NK-92 (cell line): ENCODE data around the gene FNBP1.
"Not testable (repeated sequence)": the region's sequence is repeated elsewhere in the genome, so short reads cannot be mapped to it uniquely, and the experiment has no call there.

ENCODE experiments used
- DNase-seq: peaks from one replicate; lab custom pipeline; 2025; ENCODE audit not compliant: unreplicated experiment; lab: John Stamatoyannopoulos, UW

Gene FNBP1

DNA sequence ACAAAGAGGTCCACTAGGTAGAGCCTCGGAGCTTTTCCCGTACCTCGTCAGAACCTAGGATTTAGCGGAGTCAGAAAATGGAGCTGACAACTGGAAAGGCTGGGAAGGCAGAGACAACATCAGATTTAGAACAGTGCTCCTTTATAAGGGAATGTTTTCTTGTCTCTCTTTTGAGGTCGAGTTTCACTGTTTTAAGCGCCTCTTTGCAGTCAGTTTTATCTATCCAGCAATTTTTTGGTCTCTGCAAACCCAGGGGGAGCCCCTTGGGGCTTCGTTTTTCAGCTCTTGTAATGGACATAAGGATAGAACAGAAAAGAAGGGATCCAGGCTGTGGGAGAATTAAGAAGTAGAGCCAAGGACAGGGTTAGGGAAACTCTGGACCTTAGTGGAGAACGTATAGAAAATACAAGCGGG, 80.5 kb downstream of the FNBP1 start:
- DNase-seq, result no peak

- DNase-seq, result no peak
Observed at GRCh38 chr9:129958796-129959195, 84.2 kb downstream of the FNBP1 start.

DNA sequence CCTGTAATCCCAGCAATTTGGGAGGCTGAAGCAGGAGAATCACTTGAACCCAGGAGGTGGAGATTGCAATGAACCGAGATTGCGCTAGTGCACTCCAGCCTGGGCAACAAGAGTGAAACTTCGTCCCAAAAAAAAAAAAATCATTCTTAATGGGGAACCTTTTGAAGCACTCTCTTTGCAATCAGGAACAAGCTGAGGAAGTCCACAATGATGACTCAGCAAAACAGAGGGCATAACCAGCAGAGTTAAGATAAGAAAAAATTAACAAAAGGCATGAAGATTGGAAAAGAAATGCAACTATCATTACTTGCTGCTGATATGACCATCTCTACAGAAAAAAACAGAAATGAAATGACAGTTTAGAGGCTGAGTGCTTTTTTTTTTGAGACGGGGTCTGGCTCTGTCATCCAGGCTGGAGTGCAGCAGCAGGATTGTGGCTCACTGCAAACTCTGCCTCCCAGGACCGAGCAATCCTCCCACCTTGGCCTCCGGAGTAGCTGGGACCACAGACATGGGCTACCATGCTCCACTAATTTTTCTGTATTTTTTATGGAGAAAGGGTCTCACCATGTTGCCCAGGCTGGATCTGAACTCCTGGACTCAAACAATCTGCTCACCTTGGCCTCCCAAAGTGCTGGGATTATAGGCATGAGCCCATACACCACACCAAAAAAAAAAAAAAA, 88.0 kb downstream of the FNBP1 start:
- DNase-seq, result no peak

DNA sequence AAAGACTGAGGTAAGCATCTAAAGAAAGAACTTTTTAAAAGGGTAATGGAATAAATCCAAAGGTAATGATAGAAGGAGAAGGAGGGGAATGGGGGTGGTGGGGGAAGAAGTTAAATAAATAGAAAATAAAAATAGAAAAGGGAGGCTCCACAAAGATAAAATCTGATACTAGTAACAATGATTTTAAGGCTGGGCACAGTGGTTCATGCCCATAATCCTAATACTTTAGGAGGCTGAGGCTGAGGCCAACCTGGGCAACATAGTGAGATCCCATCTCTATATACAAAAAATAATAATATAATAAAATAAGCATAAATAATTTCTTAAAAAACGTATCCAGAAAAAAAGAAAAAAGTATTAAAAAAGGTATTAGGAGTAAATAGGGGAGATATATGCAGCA, 89.3 kb downstream of the FNBP1 start:
- DNase-seq, result no peak

- no peak for DNase-seq
Observed at GRCh38 chr9:129952337-129952736, 90.7 kb downstream of the FNBP1 start.

- no peak for DNase-seq
Observed at GRCh38 chr9:129949821-129950220, 93.2 kb downstream of the FNBP1 start.

GRCh38 chr9:129948626-129949025, 94.4 kb downstream of the FNBP1 start:
- not testable (repeated sequence) for DNase-seq

- no peak for DNase-seq
Observed at GRCh38 chr9:129946246-129946995, 96.6 kb downstream of the FNBP1 start.

GRCh38 chr9:129945314-129945713, 97.7 kb downstream of the FNBP1 start:
- DNase-seq, result no peak

GRCh38 chr9:129944506-129945116, 98.4 kb downstream of the FNBP1 start:
- no peak for DNase-seq

GRCh38 chr9:129939431-129939830, 103.6 kb downstream of the FNBP1 start:
- DNase-seq, result no peak

DNA sequence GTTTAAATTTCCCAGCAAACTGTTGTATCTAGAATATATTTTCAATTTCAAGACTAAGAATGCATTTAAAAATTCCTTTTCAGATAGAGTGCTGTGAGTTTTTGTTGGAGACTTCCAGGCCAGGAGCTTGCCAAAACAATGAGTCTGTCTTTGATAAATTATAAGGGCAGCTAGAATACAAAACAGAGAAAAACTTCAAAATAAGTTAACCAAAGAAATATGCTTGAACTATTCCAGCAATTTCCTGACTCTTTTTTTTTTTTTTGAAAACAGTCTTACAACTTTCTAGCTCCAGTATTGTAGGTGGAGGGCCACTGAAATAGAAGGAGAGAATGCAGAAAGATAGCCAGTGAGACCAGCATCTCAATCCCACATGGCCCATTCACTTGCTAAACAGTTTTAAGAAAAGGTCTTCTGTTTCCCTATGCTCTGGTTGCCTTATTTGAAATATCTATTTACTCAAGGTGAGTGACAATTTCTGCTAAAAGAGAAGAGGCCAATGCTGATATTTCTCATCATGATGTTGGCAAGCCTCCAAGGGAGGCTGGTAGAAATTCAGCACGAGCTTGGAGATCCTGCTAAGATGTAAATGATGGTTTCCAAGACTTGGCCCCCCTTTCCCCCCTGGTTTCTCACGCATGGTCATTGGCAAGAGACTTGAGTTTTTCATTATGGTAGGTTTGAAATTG, 104.6 kb downstream of the FNBP1 start:
- no peak for DNase-seq

DNA sequence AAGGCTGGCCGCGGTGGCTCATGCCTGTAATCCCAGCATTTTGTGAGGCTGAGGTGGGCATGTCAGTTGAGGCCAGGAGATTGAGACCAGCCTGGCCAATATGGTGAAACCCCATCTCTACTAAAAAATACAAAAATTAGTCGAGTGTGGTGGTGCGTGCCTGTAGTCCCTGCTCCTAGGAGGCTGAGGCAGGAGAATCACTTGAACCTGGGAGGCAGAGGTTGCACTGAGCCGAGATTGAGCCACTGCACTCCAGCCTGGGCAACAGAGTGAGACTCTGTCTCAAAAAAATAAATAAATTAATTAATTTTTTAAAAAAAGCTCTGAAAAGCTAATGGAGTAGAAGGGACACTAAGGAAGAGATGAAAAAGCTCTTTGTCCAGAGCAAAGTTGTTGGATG, 105.1 kb downstream of the FNBP1 start:
- DNase-seq, result not testable (repeated sequence)

GRCh38 chr9:129936222-129936621, 106.8 kb downstream of the FNBP1 start:
- no peak for DNase-seq

DNA sequence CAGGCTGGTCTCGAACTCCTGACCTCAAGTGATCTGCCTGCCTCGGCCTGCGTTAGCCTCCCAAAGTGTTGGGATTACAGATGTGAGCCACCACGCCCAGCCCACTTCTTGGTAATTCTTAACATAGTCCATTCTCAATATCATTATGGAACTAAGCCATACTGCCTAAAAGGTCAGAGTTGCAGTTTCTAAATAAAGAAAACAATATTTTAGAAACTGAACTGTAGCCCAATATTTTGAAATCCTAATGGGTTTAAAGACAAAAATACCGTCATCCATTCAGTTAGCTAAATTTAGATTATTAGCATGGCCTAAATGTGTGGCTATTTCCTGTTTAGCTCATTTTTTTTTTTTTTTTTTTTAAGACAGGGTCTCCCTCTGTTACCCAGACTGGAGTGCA, 108.2 kb downstream of the FNBP1 start:
- no peak for DNase-seq

DNA sequence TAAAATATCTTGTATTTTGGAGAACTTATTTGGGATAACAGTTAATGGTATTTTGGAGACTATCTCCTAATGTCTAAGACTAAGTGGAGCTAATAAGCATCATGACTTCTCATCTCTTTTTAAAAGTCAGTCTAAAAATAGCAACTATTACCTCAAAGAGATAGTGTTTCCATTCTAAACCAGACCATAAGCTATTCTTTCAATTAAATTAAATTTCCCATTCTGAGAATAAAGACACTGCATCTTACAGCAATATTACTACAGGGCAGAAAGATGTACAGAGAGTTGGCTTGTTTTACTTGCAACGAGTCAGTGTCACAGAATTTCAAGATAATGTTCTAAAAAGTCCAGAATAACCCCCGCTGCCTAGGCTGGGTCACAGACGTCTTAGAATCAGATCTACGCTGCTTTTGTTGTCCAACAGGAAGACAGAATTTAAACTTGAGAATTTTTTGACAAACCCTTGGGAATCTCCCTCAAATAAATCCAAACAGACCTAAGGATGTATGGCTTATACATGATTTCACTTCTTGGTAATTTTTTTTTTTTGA, 108.9 kb downstream of the FNBP1 start:
- no peak for DNase-seq

- no peak for DNase-seq
Observed at GRCh38 chr9:129933185-129934040, 109.6 kb downstream of the FNBP1 start.

GRCh38 chr9:129932303-129933151, 110.5 kb downstream of the FNBP1 start:
- no peak for DNase-seq

DNA sequence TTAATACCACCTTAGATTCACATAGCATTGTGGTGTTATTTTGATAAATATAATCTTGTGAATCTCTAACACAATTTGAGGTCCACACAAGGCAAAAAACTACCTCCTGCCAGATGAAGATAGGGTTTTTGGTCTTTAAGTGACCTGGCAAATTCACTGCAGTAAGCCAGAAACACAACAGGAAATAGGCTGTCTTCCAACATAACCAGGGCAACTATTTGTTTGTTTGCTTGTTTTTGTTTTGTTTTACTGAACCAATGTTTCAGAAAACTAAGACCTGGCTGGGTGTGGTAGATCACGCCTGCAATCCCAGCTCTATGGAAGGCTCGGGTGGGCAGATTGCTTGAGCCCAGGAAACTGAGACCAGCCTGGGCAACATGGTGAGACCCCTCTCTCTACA, 112.2 kb downstream of the FNBP1 start:
- no peak for DNase-seq
